GM19468 (cell line): ENCODE data around the gene EPS8L2.

Experiments
- ATAC-seq: cut with Tn5 transposase; IDR thresholded peaks from one replicate; pipeline ENCODE4 v1.9.1; 2021; ENCODE audit warnings: mild to moderate bottlenecking, moderate library complexity, moderate number of reproducible peaks; ENCODE audit not compliant: unreplicated experiment; ENCODE audit errors: extremely low read depth

Gene EPS8L2

GRCh38 chr11:772429-773390, 66.7 kb downstream of the EPS8L2 start:
- ATAC-seq = no peak

GRCh38 chr11:773425-773824, 67.4 kb downstream of the EPS8L2 start:
- ATAC-seq = no peak

- ATAC-seq = no peak
These were observed 67.8 kb downstream of the EPS8L2 start for GRCh38 chr11:773830-774229.

- no peak for ATAC-seq
These were observed 69.0 kb downstream of the EPS8L2 start for GRCh38 chr11:774873-775592.

- no peak for ATAC-seq
These were observed 70.2 kb downstream of the EPS8L2 start for GRCh38 chr11:776263-776560.

GRCh38 chr11:776561-777287, 70.7 kb downstream of the EPS8L2 start:
- ATAC-seq = no peak
